H9 (cell line): ENCODE results near the gene C5orf58. TPM values are rescaled to one million over a fixed set of nuclear protein-coding genes. Genes with fewer than 3 reads are reported as not detected.

ENCODE experiments used
- DNase-seq: peaks from one replicate; pipeline ENCODE4 v3.0.0-alpha.2; 2017
- H2AFZ ChIP-seq: one replicate; pipeline ENCODE4 v1.6.1; 2013; ENCODE audit warnings: mild to moderate bottlenecking, low read length, control low read depth, moderate library complexity
- H2AK5ac ChIP-seq: 2 replicates; pipeline ENCODE4 v1.6.1; 2013; ENCODE audit warnings: low read length, control low read depth, mixed read lengths; ENCODE audit not compliant: insufficient read length
- H2BK120ac ChIP-seq: one replicate; pipeline ENCODE4 v1.6.1; 2013; ENCODE audit warnings: low read depth, mild to moderate bottlenecking, low read length, control low read depth, inconsistent platforms; ENCODE audit not compliant: poor library complexity, severe bottlenecking
- H2BK12ac ChIP-seq: 2 replicates; pipeline ENCODE4 v1.6.1; 2013; ENCODE audit warnings: low read length, control low read depth, mixed read lengths, low read depth; ENCODE audit not compliant: insufficient read length
- H2BK15ac ChIP-seq: 2 replicates; pipeline ENCODE4 v1.6.1; 2013; ENCODE audit warnings: low read depth, low read length, control low read depth
- H2BK20ac ChIP-seq: one replicate; pipeline ENCODE4 v1.6.1; 2013; ENCODE audit warnings: low read depth, mild to moderate bottlenecking, low read length, control low read depth, inconsistent platforms; ENCODE audit not compliant: poor library complexity, severe bottlenecking
- H2BK5ac ChIP-seq: 2 replicates; pipeline ENCODE4 v1.6.1; 2013; ENCODE audit warnings: low read length, control low read depth, mixed read lengths; ENCODE audit not compliant: insufficient read length
- H3K14ac ChIP-seq: 2 replicates; pipeline ENCODE4 v1.6.1; 2013; ENCODE audit warnings: low read length, control low read depth; ENCODE audit not compliant: insufficient read depth
- H3K18ac ChIP-seq: 2 replicates; pipeline ENCODE4 v1.6.1; 2013; ENCODE audit warnings: low read depth, mild to moderate bottlenecking, mixed read lengths, low read length, control low read depth; ENCODE audit not compliant: insufficient read length
- H3K23ac ChIP-seq: 2 replicates; pipeline ENCODE4 v1.6.1; 2013; ENCODE audit warnings: low read length, control low read depth, mixed read lengths, low read depth; ENCODE audit not compliant: insufficient read length
- H3K23me2 ChIP-seq: 2 replicates; pipeline ENCODE4 v1.6.1; 2013; ENCODE audit warnings: low read depth, mild to moderate bottlenecking, mixed read lengths, low read length, control low read depth; ENCODE audit not compliant: insufficient read length, poor library complexity, severe bottlenecking
- H3K27ac ChIP-seq: 2 replicates; pipeline ENCODE4 v1.5.1; 2013; ENCODE audit warnings: low read length, control low read depth, mixed read lengths, low read depth; ENCODE audit not compliant: insufficient read length
- H3K27me3 ChIP-seq: 2 replicates; pipeline ENCODE4 v1.6.1; 2013; ENCODE audit warnings: low read length, control low read depth, inconsistent platforms; ENCODE audit not compliant: insufficient read depth
- H3K4ac ChIP-seq: 2 replicates; pipeline ENCODE4 v1.6.1; 2013; ENCODE audit warnings: low read depth, mild to moderate bottlenecking, control low read depth, inconsistent platforms, low read length, moderate library complexity
- H3K4me1 ChIP-seq: 2 replicates; pipeline ENCODE4 v1.6.1; 2013; ENCODE audit warnings: low read length, control low read depth, inconsistent platforms; ENCODE audit not compliant: insufficient read depth
- H3K4me2 ChIP-seq: 2 replicates; pipeline ENCODE4 v1.6.1; 2013; ENCODE audit warnings: low read length, control low read depth, mixed read lengths; ENCODE audit not compliant: insufficient read length, insufficient read depth
- H3K56ac ChIP-seq: 2 replicates; pipeline ENCODE4 v1.6.1; 2013; ENCODE audit warnings: low read depth, mild to moderate bottlenecking, mixed read lengths, low read length, control low read depth; ENCODE audit not compliant: insufficient read length
- H3K79me1 ChIP-seq: 2 replicates; pipeline ENCODE4 v1.6.1; 2013; ENCODE audit warnings: low read depth, mild to moderate bottlenecking, moderate library complexity, low read length, control low read depth, inconsistent platforms; ENCODE audit not compliant: insufficient read depth, poor library complexity, severe bottlenecking
- H3K79me2 ChIP-seq: 2 replicates; pipeline ENCODE4 v1.6.1; 2013; ENCODE audit warnings: low read length, control low read depth, inconsistent platforms; ENCODE audit not compliant: insufficient read depth
- H3K9ac ChIP-seq: 2 replicates; pipeline ENCODE4 v1.6.1; 2013; ENCODE audit warnings: low read length, control low read depth, mixed read lengths; ENCODE audit not compliant: insufficient read length; ENCODE audit errors: extremely low read depth
- H3K9me3 ChIP-seq: one replicate; pipeline ENCODE4 v1.6.1; 2013; ENCODE audit warnings: low read depth, low read length, inconsistent platforms; ENCODE audit not compliant: control insufficient read depth
- H3T11ph ChIP-seq: one replicate; pipeline ENCODE4 v1.6.1; 2013; ENCODE audit warnings: mild to moderate bottlenecking, low read length, control low read depth, inconsistent platforms
- H4K20me1 ChIP-seq: one replicate; pipeline ENCODE4 v1.6.1; 2013; ENCODE audit not compliant: control insufficient read depth, insufficient read length, insufficient read depth
- H4K5ac ChIP-seq: 2 replicates; pipeline ENCODE4 v1.6.1; 2013; ENCODE audit warnings: low read depth, mild to moderate bottlenecking, mixed read lengths, low read length, control low read depth; ENCODE audit not compliant: insufficient read length
- H4K8ac ChIP-seq: replicated peaks from 2 replicates; pipeline ENCODE4 v1.6.1; 2013; ENCODE audit warnings: low read length, control low read depth, mixed read lengths, low read depth; ENCODE audit not compliant: insufficient read length
- H4K91ac ChIP-seq: 2 replicates; pipeline ENCODE4 v1.6.1; 2013; ENCODE audit warnings: low read depth, mild to moderate bottlenecking, moderate library complexity, mixed read lengths, low read length, control low read depth; ENCODE audit not compliant: insufficient read length
- H3K27ac Mint-ChIP-seq, 3 experiments: 2 replicates in 2 of 3; 3 replicates in 1 of 3; pipeline ENCODE4 v1.8.0; 2020 to 2021; ENCODE audit warnings: mixed read lengths in 3 of 3, mild to moderate bottlenecking in 1 of 3, moderate library complexity in 1 of 3
- H3K27me3 Mint-ChIP-seq: 2 replicates; pipeline ENCODE4 v1.8.0; 2021; ENCODE audit warnings: low read depth, mild to moderate bottlenecking, moderate library complexity, mixed read lengths
- H3K36me3 Mint-ChIP-seq, 3 experiments: 2 replicates in 2 of 3; 3 replicates in 1 of 3; pipeline ENCODE4 v1.8.0; 2020 to 2021; ENCODE audit warnings: low read depth in 3 of 3, mixed read lengths in 3 of 3; ENCODE audit not compliant: insufficient read depth in 1 of 3
- H3K4me1 Mint-ChIP-seq, 2 experiments: 2 replicates each; pipeline ENCODE4 v1.8.0; 2020; ENCODE audit warnings: mixed read lengths in 2 of 2
- H3K4me3 Mint-ChIP-seq, 2 experiments: 2 replicates in 1 of 2; 3 replicates in 1 of 2; pipeline ENCODE4 v1.8.0; 2020 to 2021; ENCODE audit warnings: mild to moderate bottlenecking in 2 of 2, mixed read lengths in 2 of 2, moderate library complexity in 1 of 2
- H3K9me3 Mint-ChIP-seq, 2 experiments: 2 replicates in 1 of 2; 3 replicates in 1 of 2; pipeline ENCODE4 v1.8.0; 2020; ENCODE audit warnings: mild to moderate bottlenecking in 2 of 2, mixed read lengths in 2 of 2, moderate library complexity in 1 of 2
- CTCF ChIP-seq: fragments of 200-600 bp; sonication (generic); conservative IDR thresholded peaks from 3 replicates; pipeline ENCODE4 v1.8.0; 2021; ENCODE audit warnings: antibody characterized with exemption, mild to moderate bottlenecking
- WGBS: extraction: QIAGEN DNeasy Blood & Tissue Kit; methylation state at CpG from one replicate; pipeline ENCODE4 v1.1.7; 2013; ENCODE audit warnings: missing lambda C conversion rate, low lambda C conversion rate, mixed read lengths; ENCODE audit not compliant: insufficient read length; ENCODE audit errors: extremely low coverage; 5-methylcytosine and 5-hydroxymethylcytosine counted together
- total RNA-seq: library from RNA; stranded (reverse); gene quantifications from 2 replicates; pipeline ENCODE4 v1.2.1, GENCODE V29; 2021

The C5orf58 gene
- total RNA-seq, 1 experiment from 2014 or later, result 0.90 TPM

- H2BK15ac ChIP-seq, result peak overlapping the region; percentile 81; the same call in 1 of the 2 replicates
- H3K79me2 ChIP-seq, result no peaks in the 10 kb centered on the region
- no peak for DNase-seq
- H3K23me2 ChIP-seq, result peaks cover 3% of the 10 kb centered on the region
- H2BK5ac ChIP-seq, result no peak overlapping the region
- no peak overlapping the region for H2AK5ac ChIP-seq
- H2AFZ ChIP-seq, result no peak overlapping the region
- no peak overlapping the region for H2BK12ac ChIP-seq
- H3K9ac ChIP-seq, result no peak overlapping the region
- H3K4ac ChIP-seq, result no peak overlapping the region
- Mint-ChIP-seq H3K27me3 (peaks cover 11% of the 10 kb centered on the region), H3K36me3 (peaks cover 15 to 38% (median 20%) of the 10 kb centered on the region in 3 experiments), H3K4me3 (no peak overlapping the region), H3K9me3 (peaks cover 38 to 46% of the 10 kb centered on the region in 2 experiments), H3K4me1 (peaks cover 24 to 31% of the 10 kb centered on the region in 2 experiments), H3K27ac (no peak overlapping the region)
- no peaks in the 10 kb centered on the region for H3K27me3 ChIP-seq
- H4K20me1 ChIP-seq, result no peaks in the 10 kb centered on the region
- no peak overlapping the region for H3K27ac ChIP-seq
- no peak overlapping the region for H4K5ac ChIP-seq
- H3K4me1 ChIP-seq, result peaks cover 5% of the 10 kb centered on the region; the same call in 1 of the 2 replicates
- H4K91ac ChIP-seq, result no peak overlapping the region
- no peak overlapping the region for H3K14ac ChIP-seq
- no peak overlapping the region for H3K56ac ChIP-seq
- H3K23ac ChIP-seq, result no peak overlapping the region
- no peak overlapping the region for H4K8ac ChIP-seq
- no peak overlapping the region for H3T11ph ChIP-seq
- no peak for TF ChIP-seq CTCF
- no CpG with 5 or more reads among the region's 1 CpG for WGBS
- no peak overlapping the region for H2BK120ac ChIP-seq
- peaks cover 26% of the 10 kb centered on the region for H3K9me3 ChIP-seq
- no peaks in the 10 kb centered on the region for H3K79me1 ChIP-seq
- H3K18ac ChIP-seq, result no peak overlapping the region
- H3K4me2 ChIP-seq, result no peak overlapping the region
- no peak overlapping the region for H2BK20ac ChIP-seq
These were observed 54.7 kb downstream of the C5orf58 start for GRCh38 chr5:170287532-170287931.
